DMS 273 (cell line): ENCODE results near the gene PEX10.

Source experiments
- DNase-seq: peaks from one replicate; lab custom pipeline; 2025; ENCODE audit not compliant: unreplicated experiment; lab: John Stamatoyannopoulos, UW

The PEX10 gene

GRCh38 chr1:2389644-2390043 lies 22.7 kb downstream of the PEX10 start:
- no peak for DNase-seq

- DNase-seq, result no peak
These were observed 24.1 kb downstream of the PEX10 start for GRCh38 chr1:2388004-2388913.

- no peak for DNase-seq
These were observed 25.4 kb downstream of the PEX10 start for GRCh38 chr1:2386636-2387611.

DNA sequence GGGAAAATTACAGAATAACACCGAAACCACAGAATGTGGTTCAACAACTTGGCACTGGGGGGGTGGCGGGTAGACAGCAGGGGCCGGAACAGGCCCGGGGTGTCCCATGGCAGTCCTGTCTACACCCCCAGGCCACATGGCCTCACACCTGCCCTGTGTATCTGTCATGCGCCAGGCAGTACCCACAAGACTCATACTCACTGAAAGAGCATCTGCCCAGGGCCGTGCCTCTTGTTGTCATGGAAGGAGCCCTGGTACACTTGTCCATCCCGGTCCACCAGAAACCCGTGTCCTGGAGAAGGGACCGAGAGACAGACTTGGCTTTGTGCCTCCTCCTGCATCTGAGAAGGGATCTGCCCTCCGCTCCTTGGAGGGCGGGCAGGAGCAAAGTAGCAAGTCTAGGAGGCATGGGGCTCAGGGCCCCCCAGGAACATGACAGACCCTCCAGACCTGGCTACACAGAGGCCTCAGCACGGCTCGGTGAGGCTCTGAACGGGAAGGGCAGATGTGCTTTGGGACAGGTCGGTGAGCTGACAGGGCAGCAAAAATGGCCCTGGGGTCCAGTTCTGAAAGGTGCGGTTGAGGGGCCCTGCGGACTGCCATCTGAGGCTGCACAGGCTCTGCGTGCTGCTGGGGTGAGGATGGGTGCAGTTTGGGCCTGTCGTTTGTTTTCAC lies 26.6 kb downstream of the PEX10 start:
- DNase-seq, result peak; percentile 64

GRCh38 chr1:2384941-2385481 lies 27.4 kb downstream of the PEX10 start:
- peak; percentile 83 for DNase-seq

- no peak for DNase-seq
These were observed 28.1 kb downstream of the PEX10 start for GRCh38 chr1:2384130-2384860.

DNA sequence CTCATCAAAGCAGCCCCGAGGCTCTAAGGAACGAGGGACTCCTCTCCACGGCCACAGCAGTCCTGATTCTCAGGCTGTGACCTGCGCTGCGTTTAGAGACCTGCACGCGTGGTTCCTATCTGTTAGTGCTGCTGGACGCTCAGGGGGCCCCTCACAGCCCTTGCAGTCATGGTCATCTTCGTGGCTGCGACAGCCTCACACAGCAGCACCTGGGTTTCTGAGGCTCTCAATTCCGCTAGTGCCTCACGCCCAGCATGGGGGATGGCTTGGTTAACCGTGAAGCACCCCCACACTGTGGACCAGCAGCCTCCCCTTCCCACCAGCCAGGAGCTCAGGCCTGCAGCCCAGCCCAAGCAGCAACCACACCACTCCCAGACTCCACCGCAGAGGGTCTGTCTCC lies 28.8 kb downstream of the PEX10 start:
- DNase-seq, result no peak

GRCh38 chr1:2382621-2383361 lies 29.6 kb downstream of the PEX10 start:
- DNase-seq, result peak; percentile 50

- DNase-seq, result peak; percentile 87
These were observed 30.4 kb downstream of the PEX10 start for GRCh38 chr1:2381741-2382620.

DNA sequence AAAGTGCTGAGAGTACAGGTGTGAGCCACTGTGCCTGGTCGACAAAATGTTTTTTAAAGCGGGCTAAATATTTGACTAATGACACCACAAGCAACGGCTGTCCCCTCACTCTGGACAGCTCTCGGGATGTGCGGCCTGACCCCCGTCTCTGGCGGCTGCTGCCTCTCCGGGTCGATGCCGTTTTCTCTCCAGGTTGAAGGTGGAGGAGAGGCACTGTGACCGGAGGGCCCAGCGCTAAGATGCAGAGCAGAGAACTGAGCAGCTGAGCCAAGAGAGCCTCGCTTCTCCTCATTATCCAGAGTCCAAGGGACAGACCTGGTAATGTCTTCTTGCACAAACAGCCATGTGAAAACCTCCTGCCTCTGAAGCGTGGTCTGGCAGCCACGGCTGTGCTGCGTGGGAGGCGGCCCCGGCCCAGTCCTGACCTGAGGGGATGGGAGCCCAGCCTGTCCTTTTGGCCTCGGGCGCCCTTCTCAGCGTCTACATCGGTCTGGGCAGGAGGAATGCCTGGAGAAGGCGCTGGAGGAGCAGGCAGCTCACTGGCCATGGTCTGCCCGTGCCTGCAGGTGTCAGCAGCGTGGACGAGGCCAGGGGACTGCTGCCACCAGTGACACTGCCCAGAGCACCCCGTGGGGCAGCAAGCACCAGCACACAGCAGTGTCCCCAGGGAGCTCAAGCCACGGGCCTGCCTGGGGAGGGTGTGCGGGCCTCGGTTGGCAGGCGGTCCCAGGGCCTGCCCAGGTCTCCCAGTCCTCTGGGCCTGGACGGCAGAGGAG lies 31.4 kb downstream of the PEX10 start:
- DNase-seq, result no peak

- no peak for DNase-seq
These were observed 32.5 kb downstream of the PEX10 start for GRCh38 chr1:2379733-2380404.

GRCh38 chr1:2378956-2379732 lies 33.2 kb downstream of the PEX10 start:
- DNase-seq, result no peak

DNA sequence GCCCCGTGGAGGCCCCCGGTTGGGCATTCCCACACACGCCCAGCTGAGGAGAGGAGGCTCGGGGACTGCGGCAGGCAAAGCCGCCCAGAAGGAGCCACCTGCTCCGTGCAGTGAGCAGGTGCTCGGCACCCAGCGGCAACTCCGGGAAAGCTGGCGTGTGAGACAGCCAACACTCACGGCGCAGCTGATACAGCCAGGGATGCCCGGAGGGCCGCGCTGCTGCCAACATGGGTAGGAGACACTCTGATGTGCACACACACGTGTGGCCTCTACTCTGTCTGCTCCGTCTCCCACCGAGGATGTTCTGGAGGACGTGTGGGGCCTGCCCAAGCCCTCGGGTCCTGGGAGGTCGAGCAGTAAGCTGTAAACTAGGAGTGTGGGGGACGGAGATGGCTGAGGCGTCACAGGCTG lies 33.9 kb downstream of the PEX10 start:
- DNase-seq, result peak; percentile 51

DNA sequence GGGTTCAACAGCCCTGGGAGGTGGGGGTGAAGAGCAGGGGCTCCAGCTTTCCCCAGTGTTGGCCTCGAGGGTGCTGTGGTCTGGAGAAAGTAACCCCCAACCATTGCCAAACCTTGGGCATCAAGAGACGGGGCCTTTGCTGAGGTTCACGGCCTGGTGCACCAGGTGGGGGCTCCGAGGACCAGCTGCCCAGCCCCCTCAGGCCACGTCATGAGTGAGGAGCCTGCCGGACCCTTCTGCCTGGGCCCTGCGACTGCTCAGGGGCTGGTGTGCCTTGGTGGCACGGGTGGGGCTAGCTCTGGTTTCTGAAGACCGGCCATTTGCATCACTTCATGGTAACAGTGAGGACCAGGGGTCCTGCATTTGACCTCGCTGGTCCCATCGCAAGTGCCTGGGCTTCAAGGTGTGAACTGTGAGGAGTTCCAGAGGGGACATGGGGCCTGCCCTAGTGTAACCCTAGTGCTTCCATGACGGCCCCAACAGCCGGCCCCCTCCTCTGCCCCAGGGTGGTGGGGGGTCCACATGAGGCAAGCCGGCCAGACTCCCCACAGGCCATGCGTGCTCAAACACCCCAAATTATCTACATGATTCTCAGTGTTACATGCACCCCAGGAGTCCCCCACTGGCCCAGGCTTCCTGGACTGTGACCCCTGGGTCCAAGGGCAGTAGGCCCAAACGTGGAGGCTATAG lies 34.5 kb downstream of the PEX10 start:
- no peak for DNase-seq

DNA sequence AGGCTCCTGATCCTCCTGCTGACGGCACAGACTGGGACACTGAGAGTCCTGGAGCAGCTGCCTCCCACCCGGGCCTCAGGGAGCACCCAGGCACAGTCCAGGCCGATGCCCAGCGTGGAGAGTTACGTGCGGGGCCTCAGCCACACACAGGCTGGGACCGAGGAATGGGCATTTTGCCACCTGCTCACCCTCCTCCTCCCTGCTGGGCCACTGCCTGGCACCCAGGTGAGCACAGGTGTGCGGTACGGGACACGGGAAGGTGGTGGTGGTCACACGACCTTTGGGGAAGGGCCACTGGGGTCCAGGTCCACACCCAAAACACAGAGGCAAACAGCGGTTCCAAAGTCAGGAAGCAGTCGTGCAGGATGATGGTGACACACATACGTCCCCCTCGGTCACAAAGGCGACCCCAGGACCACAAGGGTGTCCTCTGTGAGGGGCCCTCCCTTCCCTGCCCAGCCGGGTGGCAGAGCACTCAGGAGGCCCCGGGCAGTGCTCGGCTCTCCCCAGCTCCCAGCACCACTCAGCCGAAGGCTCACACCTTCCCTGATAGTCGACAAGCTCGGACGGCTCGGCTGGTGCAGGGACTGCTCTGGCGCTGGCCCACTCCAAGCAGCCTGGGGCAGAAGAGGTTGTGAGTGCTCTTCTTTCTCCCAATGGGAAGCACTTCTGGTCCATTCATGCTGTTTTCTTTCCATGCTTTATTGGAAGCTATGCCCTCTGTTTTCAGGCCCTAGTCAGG lies 35.3 kb downstream of the PEX10 start:
- no peak for DNase-seq
